NCI-H82 (cell line): Measurements from ENCODE around the gene HMX2.
"Not testable (repeated sequence)": the region's sequence is repeated elsewhere in the genome, so short reads cannot be mapped to it uniquely, and the experiment has no call there.

ENCODE experiments used
- DNase-seq: peaks from one replicate; lab custom pipeline; 2025; lab: John Stamatoyannopoulos, UW

HMX2 gene

DNA sequence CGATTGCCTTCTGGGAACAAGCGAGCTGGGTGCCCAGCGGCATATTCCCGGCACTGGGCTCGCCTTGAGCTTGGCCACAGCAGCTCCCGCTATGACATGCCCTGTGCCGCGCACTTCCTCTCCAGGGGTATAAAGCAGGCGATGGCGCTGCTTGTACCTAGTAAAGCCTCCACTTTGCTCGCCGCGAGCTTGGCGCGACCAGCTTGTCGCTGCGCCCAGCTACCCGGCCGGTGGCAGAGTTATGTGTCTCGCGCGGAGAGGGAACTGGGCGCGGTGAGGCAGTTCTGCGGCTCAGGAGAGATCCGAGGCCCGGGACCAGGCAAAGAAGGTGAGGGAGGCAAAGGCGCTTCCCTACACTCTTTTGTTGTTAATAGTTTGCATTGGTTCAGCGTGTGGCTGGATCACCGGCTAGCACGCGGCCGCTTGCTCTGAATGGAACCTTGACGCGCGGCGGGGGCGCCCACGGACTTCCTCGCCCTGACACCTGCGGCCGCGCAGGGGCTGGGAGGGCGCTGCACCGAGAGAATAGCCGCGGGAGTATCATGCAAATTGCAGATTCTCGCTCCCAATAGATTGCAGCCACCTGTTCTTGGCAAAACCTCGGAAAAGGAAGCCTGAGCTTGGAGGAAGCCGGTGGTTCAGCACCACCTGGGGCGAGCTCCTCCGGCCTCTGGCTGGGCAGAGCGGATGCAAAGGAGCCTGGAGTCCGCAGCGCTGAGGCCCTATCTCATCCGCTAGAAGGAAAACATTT is 3.2 kb downstream of the HMX2 start:
- peak; percentile 33 for DNase-seq

- DNase-seq = no peak
These were observed 3.8 kb downstream of the HMX2 start for GRCh38 chr10:123151737-123152135.

DNA sequence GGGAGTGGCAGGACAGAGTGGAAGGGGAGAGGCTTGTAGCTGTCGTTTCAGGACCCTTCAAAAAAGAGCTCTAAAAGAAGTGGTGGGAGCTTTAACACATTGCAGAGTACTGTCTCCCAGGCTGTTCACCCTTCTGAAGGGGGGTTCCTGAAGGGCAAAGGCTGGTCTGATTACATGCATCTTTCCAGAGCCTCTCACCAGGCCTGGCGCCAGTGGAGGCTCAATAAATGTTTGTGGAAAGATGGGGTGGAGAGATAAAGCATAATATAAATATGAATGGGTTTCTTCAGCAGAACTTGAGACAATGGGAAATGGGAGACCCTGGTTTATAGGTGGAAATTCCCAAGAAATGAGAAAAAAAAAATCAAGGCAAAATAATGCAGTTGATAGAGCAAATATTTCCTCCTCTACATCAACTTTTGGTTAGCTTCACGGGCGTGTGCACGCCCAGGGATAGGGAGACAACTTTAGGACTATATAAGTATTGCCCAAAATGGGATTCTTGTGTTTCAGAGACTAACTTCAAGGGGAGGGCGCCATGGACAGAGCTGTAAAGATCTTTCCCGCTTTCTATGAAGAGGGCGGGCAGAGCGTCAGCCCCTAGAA is 5.7 kb downstream of the HMX2 start:
- DNase-seq = no peak

DNA sequence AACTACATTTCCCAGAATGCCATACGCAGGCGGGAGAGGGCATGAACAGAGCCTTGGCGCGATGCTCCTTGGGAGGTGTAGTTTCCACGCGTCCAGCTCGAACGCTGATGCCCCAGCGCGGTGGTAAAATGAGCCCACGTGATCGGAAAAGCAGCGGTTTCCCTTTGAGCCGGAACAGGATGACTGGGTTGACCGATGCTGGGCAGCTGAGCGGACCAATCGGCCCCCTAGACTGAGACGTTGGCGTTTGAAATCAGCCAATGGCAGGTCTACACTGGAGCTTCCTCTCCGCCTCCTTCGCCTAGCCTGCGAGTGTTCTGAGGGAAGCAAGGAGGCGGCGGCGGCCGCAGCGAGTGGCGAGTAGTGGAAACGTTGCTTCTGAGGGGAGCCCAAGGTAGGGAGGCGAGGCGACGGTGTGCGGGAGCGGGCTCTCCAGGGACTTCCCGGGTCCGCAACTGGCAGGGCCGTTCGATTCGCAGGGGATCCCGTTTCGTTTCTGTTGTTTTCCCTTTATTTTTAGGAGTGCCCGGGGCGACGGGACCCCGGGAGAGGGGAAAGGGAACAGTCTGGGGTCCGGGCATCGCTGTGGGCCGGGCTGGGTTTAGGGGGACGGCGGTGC is 6.3 kb downstream of the HMX2 start, which contains the start of gene BUB3:
TSS of gene BUB3 (plus strand) at position 311 of the 619 bp plus-strand sequence. CDS start 516 bp downstream, outside the sequence.
- peak; percentile 99 for DNase-seq

DNA sequence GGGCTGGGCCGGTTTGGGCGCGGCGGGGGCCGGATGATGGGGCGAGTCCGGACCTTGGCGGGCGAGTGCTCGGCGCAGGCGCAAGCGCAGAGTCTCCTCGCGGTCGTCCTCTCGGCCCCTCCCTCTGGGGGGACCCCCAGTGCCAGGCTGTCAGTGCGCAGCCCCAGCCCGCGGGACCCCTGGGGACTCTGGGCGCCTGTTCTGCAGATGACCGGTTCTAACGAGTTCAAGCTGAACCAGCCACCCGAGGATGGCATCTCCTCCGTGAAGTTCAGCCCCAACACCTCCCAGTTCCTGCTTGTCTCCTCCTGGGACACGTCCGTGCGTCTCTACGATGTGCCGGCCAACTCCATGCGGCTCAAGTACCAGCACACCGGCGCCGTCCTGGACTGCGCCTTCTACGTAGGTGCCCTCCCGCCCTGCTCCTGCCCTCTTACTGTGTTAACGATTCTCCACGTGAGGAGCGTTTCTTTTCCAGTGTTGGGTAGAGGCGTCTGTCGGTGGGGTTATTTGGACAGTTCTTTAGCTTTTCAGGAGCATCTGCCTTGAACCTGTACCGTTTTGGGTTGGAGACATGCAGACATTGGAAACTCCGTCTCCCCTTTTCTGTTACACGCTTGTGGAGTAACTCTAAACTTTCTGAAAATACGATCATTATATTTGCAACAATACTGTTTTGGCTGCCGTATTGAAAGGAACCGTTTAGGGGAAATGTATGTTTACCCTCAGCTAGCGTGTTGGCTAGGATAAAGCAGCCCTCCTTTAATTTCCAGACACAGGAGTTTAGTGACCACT is 7.0 kb downstream of the HMX2 start:
- peak; percentile 59 for DNase-seq

DNA sequence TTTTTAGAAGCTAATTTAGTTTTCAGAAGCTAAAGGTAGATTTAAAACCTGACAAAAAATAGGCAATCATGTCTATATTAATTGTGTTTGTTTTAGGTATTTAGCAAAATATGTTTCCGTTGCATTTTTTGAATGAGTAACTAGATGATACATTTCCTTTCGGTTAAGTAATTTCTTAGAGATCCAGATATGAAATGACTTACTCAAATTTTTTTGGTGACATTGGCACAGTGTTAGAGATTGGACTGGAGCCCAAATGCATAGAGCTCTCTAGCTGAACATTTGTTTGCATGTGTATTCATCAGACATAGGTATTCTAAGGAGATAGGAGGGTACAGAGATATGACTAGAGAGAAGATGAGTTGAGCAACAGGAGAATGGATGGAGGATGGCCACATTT is 8.1 kb downstream of the HMX2 start:
- no peak for DNase-seq

DNA sequence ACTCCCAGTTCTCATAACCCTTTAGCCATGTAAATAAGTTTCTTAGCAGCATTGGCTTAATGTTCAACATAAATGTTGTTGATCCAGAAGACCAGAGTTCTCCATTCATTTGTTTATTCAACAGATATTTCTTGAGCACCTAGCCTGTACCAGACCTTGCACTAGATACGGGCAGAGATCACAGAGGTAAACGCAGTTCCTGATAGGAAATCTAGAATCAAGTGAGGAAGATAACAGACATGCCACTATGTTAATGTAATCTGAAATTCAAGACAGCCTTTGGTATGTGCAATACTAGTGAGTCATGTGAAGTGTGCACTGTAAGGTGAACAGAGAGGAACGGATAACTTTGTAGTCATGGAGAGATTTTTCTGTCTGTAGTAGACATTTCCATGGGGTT is 9.3 kb downstream of the HMX2 start:
- no peak for DNase-seq

DNA sequence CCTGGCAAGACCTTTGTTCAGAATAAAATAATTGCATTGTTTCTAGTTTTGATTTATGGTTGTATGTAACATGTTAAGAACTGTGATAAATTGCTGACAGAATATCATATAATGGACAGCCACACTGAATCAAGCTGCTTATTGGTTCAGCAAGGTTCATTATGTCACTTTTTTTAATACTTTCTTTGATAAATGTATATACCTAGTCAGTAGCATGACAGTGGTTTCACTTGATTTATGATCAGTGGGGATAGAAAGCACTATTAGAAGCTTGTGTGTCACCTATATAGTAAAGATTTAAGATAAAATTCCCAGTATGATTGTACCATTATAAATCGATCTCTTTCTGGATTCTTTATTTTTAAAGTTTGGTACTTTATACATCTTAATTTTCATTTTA is 10.7 kb downstream of the HMX2 start:
- DNase-seq = no peak

GRCh38 chr10:123160311-123160980 is 12.5 kb downstream of the HMX2 start:
- no peak for DNase-seq

GRCh38 chr10:123164319-123164718 is 16.4 kb downstream of the HMX2 start:
- no peak for DNase-seq

DNA sequence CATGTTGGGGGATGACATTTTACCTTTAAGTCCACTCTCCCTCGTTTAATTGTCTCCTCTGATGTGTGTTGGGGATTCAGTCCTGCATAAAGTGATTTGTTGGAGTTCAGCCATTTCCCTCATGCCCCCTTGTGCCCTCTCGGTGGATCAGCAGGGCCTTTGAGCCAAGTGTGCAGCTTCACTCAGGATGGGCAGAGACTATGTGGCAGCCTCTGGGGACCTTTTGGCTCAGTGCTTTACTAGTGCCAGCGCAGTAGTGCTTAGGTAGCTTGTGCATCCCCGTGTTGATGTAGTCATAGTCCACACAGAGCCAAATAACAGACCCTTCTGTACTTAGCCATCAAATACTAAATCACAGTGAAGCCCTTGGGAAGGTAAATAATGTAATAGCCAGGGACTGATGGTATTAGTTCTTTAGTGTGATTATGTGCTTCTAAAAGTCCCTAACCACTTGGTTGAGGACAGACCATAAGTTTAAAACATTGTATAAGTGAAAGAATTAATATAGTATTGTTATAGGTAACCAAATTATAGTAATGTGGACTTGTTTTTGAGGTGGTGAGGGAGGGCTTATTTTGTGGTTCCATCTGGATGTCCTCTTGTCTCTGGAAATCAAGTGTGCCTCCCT is 17.6 kb downstream of the HMX2 start:
- peak; percentile 5 for DNase-seq

GRCh38 chr10:123166618-123167017 is 18.7 kb downstream of the HMX2 start:
- DNase-seq = no peak

DNA sequence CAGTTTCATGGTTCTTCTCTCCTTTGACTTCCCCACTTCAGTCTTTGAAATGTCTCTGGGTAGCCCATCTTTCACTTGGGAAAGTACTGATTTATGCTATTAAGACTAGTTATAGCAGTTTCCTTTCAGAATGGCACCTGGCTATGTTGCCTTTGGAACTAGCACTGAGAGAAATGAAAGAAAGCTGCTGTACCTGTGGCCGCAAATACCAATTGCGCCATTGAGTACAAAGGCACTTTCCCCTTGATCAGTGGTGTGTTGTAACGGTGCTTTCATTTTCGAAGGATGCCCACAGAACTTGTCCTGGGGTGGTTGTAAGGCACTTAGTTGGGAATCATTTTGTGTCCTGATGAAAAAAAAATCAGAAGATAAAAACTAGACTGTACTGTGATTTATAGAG is 23.0 kb downstream of the HMX2 start:
- DNase-seq = no peak

GRCh38 chr10:123171616-123172015 is 23.7 kb downstream of the HMX2 start:
- DNase-seq = not testable (repeated sequence)

DNA sequence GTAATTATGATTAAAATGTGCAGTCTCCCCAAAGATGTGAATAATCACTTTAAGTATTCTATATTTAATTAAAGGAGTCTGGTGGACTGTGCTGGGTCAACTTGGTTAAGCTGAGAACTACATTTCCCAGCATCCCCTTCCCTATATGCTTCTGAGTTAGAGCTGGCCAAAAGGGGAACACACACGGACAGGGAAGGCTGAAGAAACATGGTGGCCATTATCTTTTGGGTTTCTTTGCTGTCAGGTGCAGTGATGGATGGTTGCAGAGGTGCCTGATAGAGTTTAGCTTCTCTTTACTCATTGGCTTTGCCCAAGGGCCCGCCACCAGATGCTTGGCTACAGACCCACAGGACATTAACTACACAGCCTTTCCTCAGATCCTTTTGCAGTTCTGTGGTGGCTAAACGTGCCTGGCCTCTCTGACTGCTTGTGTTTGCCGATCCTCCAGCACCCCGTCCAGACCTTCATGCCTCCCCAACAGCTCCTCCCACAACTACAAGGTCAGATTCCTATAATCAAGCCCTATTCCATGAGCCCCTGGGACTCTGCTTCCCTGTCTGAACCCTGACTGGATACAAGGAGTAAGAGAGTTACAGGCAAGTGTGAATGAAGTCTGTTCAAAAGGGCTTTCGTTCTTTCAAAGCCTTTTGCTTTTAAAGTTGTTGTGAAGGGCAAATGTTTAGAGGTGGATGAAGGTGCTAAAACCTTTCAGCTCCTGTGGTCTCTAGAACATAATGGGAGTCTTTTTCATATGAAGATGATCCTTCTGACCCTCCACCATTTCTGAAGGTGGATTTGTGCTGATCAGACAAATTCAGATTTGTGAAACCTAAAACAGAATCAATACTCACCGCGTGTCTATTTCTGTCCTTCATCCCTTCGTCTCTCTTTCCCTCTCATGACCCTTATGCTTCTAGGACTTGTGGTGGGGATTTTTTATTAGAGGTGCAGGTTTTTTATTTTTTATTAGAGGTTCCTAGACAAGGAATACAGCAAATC is 27.8 kb downstream of the HMX2 start:
- DNase-seq = no peak

- not testable (repeated sequence) for DNase-seq
These were observed 30.5 kb downstream of the HMX2 start for GRCh38 chr10:123178390-123178789.

- no peak for DNase-seq
These were observed 32.5 kb downstream of the HMX2 start for GRCh38 chr10:123180101-123181090.

GRCh38 chr10:123183724-123184123 is 35.8 kb downstream of the HMX2 start:
- no peak for DNase-seq

- DNase-seq = no peak
These were observed 39.8 kb downstream of the HMX2 start for GRCh38 chr10:123187781-123188180.
